Suprapubic skin (tissue), 3 donors: ENCODE data around the gene CERS1.

Experiments used
- CTCF ChIP-seq, 2 donors: fragments of 200-600 bp in 1 of 2; fragments of 450-650 bp in 1 of 2; sonication (generic) in 1 of 2; IDR thresholded peaks; one replicate each; pipeline ENCODE4 v1.5.1; 2016 to 2019; ENCODE audit warnings: antibody characterized with exemption in 2 of 2, mild to moderate bottlenecking in 1 of 2, moderate library complexity in 1 of 2
- POLR2A ChIP-seq, 2 donors: fragments of 450-650 bp; IDR thresholded peaks; one replicate each; pipeline ENCODE4 v1.6.1; 2017; ENCODE audit warnings: antibody characterized with exemption in 2 of 2, mild to moderate bottlenecking in 2 of 2, moderate library complexity in 2 of 2

GRCh38 chr19:18924684-18925213, 28.8 kb upstream of the CERS1 start:
- TF ChIP-seq CTCF (IDR thresholded peaks at IDR 0.05), result no peak
- TF ChIP-seq POLR2A (IDR thresholded peaks at IDR 0.05), result no peak
